NCI-H345 treated with DMSO at 0.1 percent for 48 hours (cell line): Measurements from ENCODE around the gene HEMK1.

ENCODE experiments used
- DNase-seq: peaks from one replicate; lab custom pipeline; 2025; ENCODE audit not compliant: unreplicated experiment; lab: John Stamatoyannopoulos, UW

Gene HEMK1

GRCh38 chr3:50572801-50573371 lies 3.6 kb downstream of the HEMK1 start:
- DNase-seq: no peak

GRCh38 chr3:50573566-50574443 lies 4.5 kb downstream of the HEMK1 start:
- no peak for DNase-seq

- no peak for DNase-seq
Measured at GRCh38 chr3:50574444-50574831, 5.1 kb downstream of the HEMK1 start.

- DNase-seq: no peak
Measured at GRCh38 chr3:50575372-50575771, 6.0 kb downstream of the HEMK1 start.

- no peak for DNase-seq
Measured at GRCh38 chr3:50577348-50577747, 8.0 kb downstream of the HEMK1 start.

GRCh38 chr3:50580683-50581458 lies 11.5 kb downstream of the HEMK1 start:
- DNase-seq: no peak

- no peak for DNase-seq
Measured at GRCh38 chr3:50581459-50581842, 12.1 kb downstream of the HEMK1 start.

- no peak for DNase-seq
Measured at GRCh38 chr3:50582083-50582482, 12.8 kb downstream of the HEMK1 start.

- DNase-seq: no peak
Measured at GRCh38 chr3:50583897-50584296, 14.6 kb downstream of the HEMK1 start.

- DNase-seq: no peak
Measured at GRCh38 chr3:50584391-50584790, 15.1 kb downstream of the HEMK1 start.

- no peak for DNase-seq
Measured at GRCh38 chr3:50585919-50586762, 16.8 kb downstream of the HEMK1 start.

- DNase-seq: no peak
Measured at GRCh38 chr3:50586763-50587070, 17.4 kb downstream of the HEMK1 start.

- DNase-seq: no peak
Measured at GRCh38 chr3:50587373-50587772, 18.1 kb downstream of the HEMK1 start.

GRCh38 chr3:50587806-50588758 lies 18.8 kb downstream of the HEMK1 start:
- DNase-seq: no peak

- DNase-seq: no peak
Measured at GRCh38 chr3:50588759-50589433, 19.6 kb downstream of the HEMK1 start.

GRCh38 chr3:50591196-50591741 lies 21.9 kb downstream of the HEMK1 start:
- DNase-seq: no peak

- DNase-seq: no peak
Measured at GRCh38 chr3:50592568-50592967, 23.2 kb downstream of the HEMK1 start.

GRCh38 chr3:50594253-50594785 lies 25.0 kb downstream of the HEMK1 start:
- no peak for DNase-seq

GRCh38 chr3:50599115-50599715 lies 29.9 kb downstream of the HEMK1 start:
- no peak for DNase-seq
